ENCODE data around the gene SAMD4B.

GRCh38 chr19:39416152-39417120, 74.2 kb downstream of the SAMD4B start:
- no peak for TF ChIP-seq RAD21 (IDR thresholded peaks at IDR 0.05 in 1 of 2, conservative IDR thresholded peaks at IDR 0.05 in 1 of 2; ENCODE audit: low read depth in 2 of 2, low read length in 2 of 2)
- no peak; a peak in 1 of 3 replicates for TF ChIP-seq POLR2A (IDR thresholded peaks at IDR 0.05; ENCODE audit: control extremely low read depth in 1 of 2, low read depth in 2 of 2, low read length in 2 of 2)
- no peak for TF ChIP-seq CHD2 (IDR thresholded peaks at IDR 0.05; ENCODE audit: low read length)
- TF ChIP-seq, protein P1, sequence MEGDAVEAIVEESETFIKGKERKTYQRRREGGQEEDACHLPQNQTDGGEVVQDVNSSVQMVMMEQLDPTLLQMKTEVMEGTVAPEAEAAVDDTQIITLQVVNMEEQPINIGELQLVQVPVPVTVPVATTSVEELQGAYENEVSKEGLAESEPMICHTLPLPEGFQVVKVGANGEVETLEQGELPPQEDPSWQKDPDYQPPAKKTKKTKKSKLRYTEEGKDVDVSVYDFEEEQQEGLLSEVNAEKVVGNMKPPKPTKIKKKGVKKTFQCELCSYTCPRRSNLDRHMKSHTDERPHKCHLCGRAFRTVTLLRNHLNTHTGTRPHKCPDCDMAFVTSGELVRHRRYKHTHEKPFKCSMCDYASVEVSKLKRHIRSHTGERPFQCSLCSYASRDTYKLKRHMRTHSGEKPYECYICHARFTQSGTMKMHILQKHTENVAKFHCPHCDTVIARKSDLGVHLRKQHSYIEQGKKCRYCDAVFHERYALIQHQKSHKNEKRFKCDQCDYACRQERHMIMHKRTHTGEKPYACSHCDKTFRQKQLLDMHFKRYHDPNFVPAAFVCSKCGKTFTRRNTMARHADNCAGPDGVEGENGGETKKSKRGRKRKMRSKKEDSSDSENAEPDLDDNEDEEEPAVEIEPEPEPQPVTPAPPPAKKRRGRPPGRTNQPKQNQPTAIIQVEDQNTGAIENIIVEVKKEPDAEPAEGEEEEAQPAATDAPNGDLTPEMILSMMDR (IDR thresholded peaks at IDR 0.05; ENCODE audit: control extremely low read depth in 1 of 3, insufficient read depth in 1 of 3, low read depth in 1 of 3, low read length in 3 of 3): no peak
- no peak for TF ChIP-seq MAFK (IDR thresholded peaks at IDR 0.05; ENCODE audit: low read depth, low read length)
- no peak for TF ChIP-seq KDM4A (IDR thresholded peaks at IDR 0.05; ENCODE audit: low read depth, low read length, severe bottlenecking)

Measured in H1 (cell line).